ENCODE measurements around the gene ZNF202. TPM values are rescaled to one million over a fixed set of nuclear protein-coding genes. Genes with fewer than 3 reads are reported as not detected.

The ZNF202 gene
- total and polyA plus RNA-seq, 3 experiments from 2014 or later: 9.7 to 18.4 (median 16.6) TPM

DNA sequence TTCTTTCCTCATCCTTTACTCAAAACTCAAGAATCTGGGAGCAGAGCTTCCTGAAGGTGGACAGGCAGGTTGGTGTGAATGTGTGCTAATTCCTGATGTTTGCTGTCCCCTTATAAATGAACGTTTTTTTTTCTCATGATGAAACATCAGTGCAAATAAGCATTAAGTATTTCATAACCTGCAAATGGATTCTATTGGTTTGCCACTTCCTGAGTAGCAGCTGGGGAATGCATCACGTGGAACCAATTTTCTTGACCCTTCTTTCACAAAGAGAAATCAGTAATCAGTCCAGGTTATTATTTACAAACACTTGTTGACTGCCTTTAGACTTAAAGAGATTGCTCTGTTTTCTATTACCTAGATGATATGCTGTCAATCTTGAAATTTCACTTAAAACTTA, 46.9 kb downstream of the ZNF202 start:
- Mint-ChIP-seq H3K4me3 (no peak overlapping the region), H3K9me3 (peaks cover 0 to 1% (median 0%) of the 10 kb centered on the region in 5 donors), H3K27me3 (peaks cover 20 to 65% of the 10 kb centered on the region in 2 donors), H3K36me3 (no peaks in the 10 kb centered on the region), H3K27ac (no peak overlapping the region), H3K4me1 (no peaks in the 10 kb centered on the region)
- ChIA-PET POLR2A (no interaction called here), CTCF (no interaction called here)
- DNase-seq: no peak
- Histone ChIP-seq H3K9me3 (ENCODE audit: low read length) (no peaks in the 10 kb centered on the region), H3K4me3 (ENCODE audit: low read length) (no peak overlapping the region), H3K4me1 (ENCODE audit: insufficient read depth, low read length) (no peaks in the 10 kb centered on the region), H3K27me3 (ENCODE audit: insufficient read depth, low read length, poor library complexity, severe bottlenecking) (no peaks in the 10 kb centered on the region), H3K36me3 (ENCODE audit: insufficient read depth, low read length) (no peaks in the 10 kb centered on the region), H3K27ac (ENCODE audit: low read depth, low read length) (no peak overlapping the region)

DNA sequence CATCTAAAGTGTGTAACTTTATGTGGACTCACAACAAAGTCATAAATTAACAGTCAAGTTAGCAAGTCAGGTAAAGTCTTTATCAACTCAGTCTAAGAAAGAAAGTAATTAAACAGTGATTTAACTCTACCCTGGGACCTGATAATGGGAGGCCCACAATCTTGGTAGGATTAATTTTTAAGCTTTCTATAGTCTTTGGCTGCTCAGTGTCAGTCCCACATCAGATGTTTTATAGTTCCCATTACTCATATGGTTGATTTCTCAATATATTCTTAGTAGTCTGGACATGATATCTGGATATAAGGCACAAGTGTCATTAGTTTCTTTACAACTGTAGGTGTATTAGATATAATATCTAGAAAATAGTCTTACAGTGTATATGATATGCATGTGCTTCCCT, 48.5 kb downstream of the ZNF202 start:
- H3K36me3 ChIP-seq (ENCODE audit: insufficient read depth, low read length): no peaks in the 10 kb centered on the region
- H3K9me3 ChIP-seq (ENCODE audit: low read length): no peaks in the 10 kb centered on the region
- no peaks in the 10 kb centered on the region for H3K4me1 ChIP-seq (ENCODE audit: insufficient read depth, low read length)
- H3K27ac ChIP-seq (ENCODE audit: low read depth, low read length): no peak overlapping the region
- Mint-ChIP-seq H3K27me3 (peaks cover 17 to 65% of the 10 kb centered on the region in 2 donors), H3K4me3 (no peak overlapping the region), H3K4me1 (no peaks in the 10 kb centered on the region), H3K36me3 (no peaks in the 10 kb centered on the region), H3K27ac (no peak overlapping the region), H3K9me3 (peaks cover 0 to 1% (median 0%) of the 10 kb centered on the region in 5 donors)
- no peak overlapping the region for H3K4me3 ChIP-seq (ENCODE audit: low read length)
- DNase-seq: no peak
- no peaks in the 10 kb centered on the region for H3K27me3 ChIP-seq (ENCODE audit: insufficient read depth, low read length, poor library complexity, severe bottlenecking)
- POLR2A ChIA-PET: no interaction called here
- CTCF ChIA-PET: no interaction called here

DNA sequence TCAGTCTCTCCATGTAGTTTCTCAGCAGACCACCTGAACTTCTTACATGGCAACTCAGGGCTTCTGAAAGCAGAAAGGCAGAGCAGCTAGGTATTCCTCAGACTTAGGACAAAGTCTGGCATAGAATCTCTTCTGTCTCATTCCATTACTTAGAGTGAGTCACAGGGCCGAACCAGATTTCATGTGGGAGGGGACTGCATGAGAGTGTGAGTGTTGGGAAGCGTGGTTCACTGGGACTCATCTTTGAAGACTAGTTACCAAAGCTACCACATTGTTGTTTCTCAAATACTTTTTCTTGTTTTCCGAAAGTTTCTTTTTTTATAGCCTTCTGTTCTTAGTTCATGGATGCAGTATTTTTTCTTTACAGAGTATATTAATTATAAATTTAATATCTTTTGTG, 51.0 kb downstream of the ZNF202 start:
- Histone ChIP-seq H3K9me3 (ENCODE audit: low read length) (no peaks in the 10 kb centered on the region), H3K4me1 (ENCODE audit: insufficient read depth, low read length) (no peaks in the 10 kb centered on the region), H3K4me3 (ENCODE audit: low read length) (no peak overlapping the region), H3K27ac (ENCODE audit: low read depth, low read length) (no peak overlapping the region), H3K27me3 (ENCODE audit: insufficient read depth, low read length, poor library complexity, severe bottlenecking) (no peaks in the 10 kb centered on the region), H3K36me3 (ENCODE audit: insufficient read depth, low read length) (no peaks in the 10 kb centered on the region)
- H3K4me3 Mint-ChIP-seq: no peak overlapping the region
- no peaks in the 10 kb centered on the region for H3K9me3 Mint-ChIP-seq
- DNase-seq: no peak
- no peaks in the 10 kb centered on the region for H3K36me3 Mint-ChIP-seq
- no peak overlapping the region for H3K27ac Mint-ChIP-seq
- H3K27me3 Mint-ChIP-seq: peaks cover 19 to 60% of the 10 kb centered on the region in 2 donors
- POLR2A ChIA-PET: no interaction called here
- no peaks in the 10 kb centered on the region for H3K4me1 Mint-ChIP-seq
- CTCF ChIA-PET: no interaction called here

DNA sequence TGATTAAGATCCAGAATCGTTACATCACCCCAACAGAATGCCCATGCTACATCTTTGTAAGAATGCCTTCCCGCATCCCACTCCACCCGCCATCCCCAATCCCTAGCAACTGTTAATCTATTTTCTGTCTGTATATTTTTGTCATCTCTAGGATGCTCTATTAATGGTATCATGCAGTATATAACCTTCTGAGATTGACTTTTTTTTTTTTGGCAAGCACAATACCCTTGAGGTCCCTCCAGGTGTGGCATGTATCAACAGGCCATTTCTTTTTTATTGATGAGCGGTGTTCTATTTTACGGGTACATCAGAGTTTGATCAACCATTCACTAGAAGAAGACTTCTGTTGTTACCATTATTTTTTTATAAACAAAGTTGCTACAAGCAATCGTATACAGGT, 56.9 kb downstream of the ZNF202 start:
- no peaks in the 10 kb centered on the region for H3K27me3 ChIP-seq (ENCODE audit: insufficient read depth, low read length, poor library complexity, severe bottlenecking)
- no peak for DNase-seq
- H3K9me3 Mint-ChIP-seq: no peaks in the 10 kb centered on the region
- H3K9me3 ChIP-seq (ENCODE audit: low read length): no peaks in the 10 kb centered on the region
- CTCF ChIA-PET: no interaction called here
- H3K27ac ChIP-seq (ENCODE audit: low read depth, low read length): no peak overlapping the region
- H3K4me1 Mint-ChIP-seq: peaks cover 0 to 2% (median 0%) of the 10 kb centered on the region in 3 donors
- H3K27ac Mint-ChIP-seq: no peak overlapping the region
- H3K27me3 Mint-ChIP-seq: peaks cover 15 to 42% of the 10 kb centered on the region in 2 donors
- H3K36me3 ChIP-seq (ENCODE audit: insufficient read depth, low read length): no peaks in the 10 kb centered on the region
- H3K4me1 ChIP-seq (ENCODE audit: insufficient read depth, low read length): peaks cover 17% of the 10 kb centered on the region
- no peaks in the 10 kb centered on the region for H3K36me3 Mint-ChIP-seq
- H3K4me3 ChIP-seq (ENCODE audit: low read length): no peak overlapping the region
- POLR2A ChIA-PET: no interaction called here
- no peak overlapping the region for H3K4me3 Mint-ChIP-seq

DNA sequence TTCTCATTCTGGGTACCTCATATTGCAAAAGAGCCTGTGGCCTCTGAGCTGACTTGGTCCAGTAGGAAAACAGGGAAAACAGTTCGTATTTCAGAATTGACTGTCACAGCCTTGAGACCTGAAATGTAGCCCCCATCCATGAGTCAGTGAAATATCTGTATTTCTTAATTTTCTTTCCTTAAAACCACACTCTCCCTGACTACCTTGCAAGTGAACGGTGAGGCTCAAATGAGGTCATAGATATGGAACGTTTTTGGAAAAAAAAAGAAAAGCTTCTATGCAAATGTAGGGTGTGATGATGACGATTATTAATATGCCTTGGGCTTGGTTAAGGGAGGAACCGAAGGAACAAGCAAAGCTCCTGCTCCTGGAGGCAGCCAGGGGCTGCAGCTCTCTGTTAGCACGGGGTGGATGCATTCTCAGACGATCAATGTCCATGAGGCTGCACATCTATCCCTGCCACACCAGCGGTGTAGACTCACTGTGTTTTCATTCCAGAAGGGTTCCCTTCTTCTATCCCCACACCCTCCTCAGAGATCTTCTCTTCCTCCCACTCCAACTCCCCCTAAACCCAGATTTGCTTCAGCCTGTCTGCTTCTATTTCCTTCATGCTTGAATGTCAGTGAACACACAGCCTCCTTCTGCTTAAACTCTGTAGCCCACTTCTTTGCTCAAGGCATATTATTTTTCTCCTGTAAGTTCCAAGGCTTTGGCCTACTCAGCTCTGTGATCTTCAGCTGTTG, 57.9 kb downstream of the ZNF202 start:
- H3K4me3 Mint-ChIP-seq: no peak overlapping the region
- no peak overlapping the region for H3K4me3 ChIP-seq (ENCODE audit: low read length)
- H3K27ac ChIP-seq (ENCODE audit: low read depth, low read length): no peak overlapping the region
- H3K27me3 ChIP-seq (ENCODE audit: insufficient read depth, low read length, poor library complexity, severe bottlenecking): no peaks in the 10 kb centered on the region
- ChIA-PET CTCF (no interaction called here), POLR2A (no interaction called here)
- H3K27me3 Mint-ChIP-seq: peaks cover 15 to 43% of the 10 kb centered on the region in 2 donors
- H3K9me3 ChIP-seq (ENCODE audit: low read length): no peaks in the 10 kb centered on the region
- H3K4me1 ChIP-seq (ENCODE audit: insufficient read depth, low read length): peaks cover 17% of the 10 kb centered on the region
- peaks cover 0 to 2% (median 0%) of the 10 kb centered on the region in 3 donors for H3K4me1 Mint-ChIP-seq
- no peak overlapping the region for H3K27ac Mint-ChIP-seq
- no peak for DNase-seq
- H3K36me3 ChIP-seq (ENCODE audit: insufficient read depth, low read length): no peaks in the 10 kb centered on the region
- H3K9me3 Mint-ChIP-seq: no peaks in the 10 kb centered on the region
- H3K36me3 Mint-ChIP-seq: no peaks in the 10 kb centered on the region

DNA sequence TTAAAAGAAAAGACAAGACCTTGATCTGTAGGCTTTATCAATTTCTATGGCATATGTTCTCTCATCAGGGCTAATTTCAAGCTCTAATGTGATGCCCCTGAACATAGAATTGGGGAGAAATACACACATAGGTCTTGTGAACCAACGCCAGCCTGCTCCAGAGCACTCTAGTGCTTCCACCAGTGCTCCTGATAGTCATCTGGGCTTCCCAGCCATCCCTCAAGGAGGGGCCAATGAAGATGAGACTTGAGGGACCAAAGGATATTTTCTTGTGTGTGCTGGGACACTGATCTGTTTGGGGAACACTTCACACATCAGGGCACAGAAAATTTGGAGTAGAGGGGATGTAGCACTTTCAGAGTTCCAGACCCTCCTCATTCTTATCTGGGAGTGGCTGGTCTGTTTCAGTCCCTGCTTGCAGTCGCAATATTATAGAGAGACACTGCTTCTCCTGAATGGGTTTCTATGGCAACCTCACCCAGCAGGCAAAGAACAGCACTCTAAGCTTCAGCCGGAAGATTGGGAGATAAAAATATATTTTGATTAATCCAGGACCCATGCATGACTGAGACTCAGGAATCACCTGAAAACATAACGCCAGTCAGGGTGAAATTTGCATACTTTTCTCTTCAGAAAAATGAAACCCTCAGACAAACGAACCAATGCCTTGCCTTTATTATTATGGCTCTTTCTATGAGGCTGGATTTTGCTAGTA, 58.6 kb downstream of the ZNF202 start:
- Mint-ChIP-seq H3K27ac (no peak overlapping the region), H3K4me1 (peaks cover 0 to 2% (median 0%) of the 10 kb centered on the region in 3 donors), H3K36me3 (no peaks in the 10 kb centered on the region), H3K9me3 (no peaks in the 10 kb centered on the region), H3K4me3 (no peak overlapping the region), H3K27me3 (peaks cover 15 to 41% of the 10 kb centered on the region in 2 donors)
- ChIA-PET CTCF (no interaction called here), POLR2A (no interaction called here)
- no peak overlapping the region for H3K4me3 ChIP-seq (ENCODE audit: low read length)
- DNase-seq: no peak
- H3K4me1 ChIP-seq (ENCODE audit: insufficient read depth, low read length): peaks cover 17% of the 10 kb centered on the region
- H3K27ac ChIP-seq (ENCODE audit: low read depth, low read length): no peak overlapping the region
- no peaks in the 10 kb centered on the region for H3K36me3 ChIP-seq (ENCODE audit: insufficient read depth, low read length)
- H3K27me3 ChIP-seq (ENCODE audit: insufficient read depth, low read length, poor library complexity, severe bottlenecking): no peaks in the 10 kb centered on the region
- H3K9me3 ChIP-seq (ENCODE audit: low read length): no peaks in the 10 kb centered on the region

DNA sequence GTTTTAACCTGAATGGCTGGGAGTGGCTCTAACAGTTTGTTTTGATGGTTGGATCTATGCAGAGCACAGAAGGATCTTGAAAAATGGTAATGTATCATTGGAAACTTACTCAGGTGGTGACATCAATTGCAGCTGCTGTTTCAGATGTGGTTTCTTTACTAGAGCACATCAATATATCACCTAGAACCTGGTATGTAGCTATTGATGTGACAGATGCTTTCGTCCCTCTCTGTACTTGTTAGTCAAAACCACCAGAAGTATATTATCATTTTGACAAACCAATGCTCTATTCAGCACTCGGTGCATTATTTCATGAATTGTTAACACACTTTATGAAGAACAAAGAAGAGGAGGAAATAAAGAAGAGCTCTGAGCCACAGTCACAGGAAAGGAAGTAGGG, 60.4 kb downstream of the ZNF202 start:
- Histone ChIP-seq H3K4me1 (ENCODE audit: insufficient read depth, low read length) (peaks cover 17% of the 10 kb centered on the region), H3K27me3 (ENCODE audit: insufficient read depth, low read length, poor library complexity, severe bottlenecking) (no peaks in the 10 kb centered on the region), H3K4me3 (ENCODE audit: low read length) (no peak overlapping the region), H3K9me3 (ENCODE audit: low read length) (no peaks in the 10 kb centered on the region), H3K27ac (ENCODE audit: low read depth, low read length) (no peak overlapping the region), H3K36me3 (ENCODE audit: insufficient read depth, low read length) (no peaks in the 10 kb centered on the region)
- H3K27me3 Mint-ChIP-seq: peaks cover 9 to 33% of the 10 kb centered on the region in 2 donors
- H3K4me1 Mint-ChIP-seq: peaks cover 0 to 2% (median 0%) of the 10 kb centered on the region in 3 donors
- DNase-seq: peak in 2 of 5 donors; percentile 34 to 74
- no peaks in the 10 kb centered on the region for H3K36me3 Mint-ChIP-seq
- no peak overlapping the region for H3K4me3 Mint-ChIP-seq
- no peak overlapping the region for H3K27ac Mint-ChIP-seq
- no peaks in the 10 kb centered on the region for H3K9me3 Mint-ChIP-seq
- ChIA-PET POLR2A (no interaction called here), CTCF (no interaction called here)

DNA sequence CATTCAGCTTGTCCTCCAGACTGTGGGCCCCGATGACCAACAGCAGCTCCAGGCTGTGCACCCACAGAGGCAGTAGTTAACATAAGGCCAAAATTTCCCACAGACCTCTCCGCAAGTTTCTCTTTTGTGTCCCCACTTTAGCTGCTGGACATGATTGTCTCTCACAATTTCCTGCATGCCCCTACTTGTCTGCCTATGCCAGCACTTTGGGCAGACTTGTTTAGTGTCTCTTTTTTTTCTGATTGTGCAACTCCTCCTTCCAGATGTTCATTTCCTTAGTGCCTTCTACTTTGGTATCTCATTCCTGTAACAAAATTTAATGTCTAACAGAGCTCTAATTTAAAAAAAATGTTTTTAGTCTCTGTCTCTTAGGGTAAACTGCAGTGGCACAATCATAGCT, 63.2 kb downstream of the ZNF202 start:
- Mint-ChIP-seq H3K27ac (no peak overlapping the region), H3K4me1 (peaks cover 0 to 2% (median 0%) of the 10 kb centered on the region in 3 donors), H3K36me3 (no peaks in the 10 kb centered on the region), H3K4me3 (no peak overlapping the region), H3K27me3 (peaks cover 9 to 35% of the 10 kb centered on the region in 2 donors), H3K9me3 (no peaks in the 10 kb centered on the region)
- peaks cover 17% of the 10 kb centered on the region for H3K4me1 ChIP-seq (ENCODE audit: insufficient read depth, low read length)
- H3K27me3 ChIP-seq (ENCODE audit: insufficient read depth, low read length, poor library complexity, severe bottlenecking): no peaks in the 10 kb centered on the region
- no peak overlapping the region for H3K27ac ChIP-seq (ENCODE audit: low read depth, low read length)
- no peaks in the 10 kb centered on the region for H3K36me3 ChIP-seq (ENCODE audit: insufficient read depth, low read length)
- no peak for DNase-seq
- H3K9me3 ChIP-seq (ENCODE audit: low read length): no peaks in the 10 kb centered on the region
- ChIA-PET POLR2A (no interaction called here), CTCF (no interaction called here)
- no peak overlapping the region for H3K4me3 ChIP-seq (ENCODE audit: low read length)
